GM18505 (cell line): Measurements from ENCODE around the gene TMEM18.

ENCODE experiments used
- ATAC-seq: cut with Tn5 transposase; IDR thresholded peaks from one replicate; pipeline ENCODE4 v1.9.1; 2021; ENCODE audit not compliant: unreplicated experiment
- POLR2A ChIP-seq: IDR thresholded peaks from 4 replicates; pipeline ENCODE4 v1.6.1; 2011; ENCODE audit warnings: borderline replicate concordance; ENCODE audit not compliant: insufficient read depth, insufficient read length; ENCODE audit errors: extremely low read depth

TMEM18 gene

DNA sequence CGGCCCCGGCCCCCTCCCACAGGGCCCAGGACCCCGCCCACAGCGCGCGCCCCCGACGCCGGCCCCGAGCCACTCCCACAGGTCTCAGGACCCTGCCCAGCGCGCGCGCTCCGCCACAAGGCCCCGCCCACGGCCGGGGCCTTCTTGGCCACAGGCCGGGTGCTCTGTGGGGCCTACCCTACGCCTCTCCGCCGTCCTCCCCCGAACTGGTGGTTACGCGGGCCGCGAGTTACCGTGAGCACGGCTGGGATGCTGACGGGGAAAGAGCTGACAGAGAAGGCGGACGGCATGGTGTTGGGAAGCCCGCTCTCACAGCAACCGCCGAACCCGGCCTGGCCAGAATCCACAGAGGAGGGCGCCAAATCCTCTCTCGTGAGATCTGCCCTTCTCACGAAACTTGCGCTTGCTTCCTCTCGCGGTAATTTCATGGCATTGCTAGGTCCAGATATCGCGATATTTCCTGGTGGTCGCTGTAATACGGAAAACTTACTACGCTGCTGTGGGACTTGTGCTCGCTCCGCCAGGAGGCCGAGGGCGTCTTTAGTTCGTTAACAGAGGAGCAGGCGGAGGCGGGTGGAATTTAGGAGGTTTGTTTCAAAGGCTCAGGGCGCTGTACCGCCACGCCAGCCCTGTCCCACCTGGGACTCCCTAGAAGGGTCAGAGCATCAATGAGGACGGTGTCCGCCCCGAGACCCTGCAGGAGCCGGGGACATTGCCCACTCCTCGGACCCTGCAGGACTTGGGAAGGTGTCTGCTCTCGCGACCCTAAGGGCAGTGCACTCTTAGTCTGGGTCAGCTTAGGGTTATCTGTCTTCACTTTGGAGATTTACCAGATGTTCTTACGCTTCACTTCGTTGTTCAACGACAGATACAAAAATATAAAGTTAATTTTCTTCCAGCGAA lies at the start of gene TMEM18:
Gene TMEM18 (minus strand): TSS at position 351 of the 903 bp plus-strand sequence. CDS start 61 bp downstream, at position 290.
- ATAC-seq, result peak; percentile 45
- peak; percentile 99 for TF ChIP-seq POLR2A

DNA sequence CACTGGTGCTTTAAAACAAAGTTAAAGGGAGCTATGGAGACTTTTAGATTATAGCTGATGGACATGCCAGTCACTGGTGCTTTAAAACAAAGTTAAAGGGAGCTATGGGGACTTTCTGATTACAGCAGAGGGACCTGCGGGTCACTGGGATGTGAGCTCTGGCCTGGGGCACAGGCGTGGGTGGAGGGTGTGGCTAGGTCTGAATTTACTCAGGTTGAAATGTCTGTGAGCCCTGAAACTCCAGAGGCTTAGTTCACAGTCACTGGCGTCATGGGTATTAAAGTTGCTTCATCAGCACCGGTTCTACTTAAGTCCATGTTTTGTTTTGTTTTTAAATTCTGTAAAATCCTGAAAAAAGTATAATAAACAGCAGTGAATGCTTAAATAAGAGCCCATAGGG lies 49.0 kb upstream of the TMEM18 start:
- no peak for TF ChIP-seq POLR2A
- ATAC-seq, result peak; percentile 80

DNA sequence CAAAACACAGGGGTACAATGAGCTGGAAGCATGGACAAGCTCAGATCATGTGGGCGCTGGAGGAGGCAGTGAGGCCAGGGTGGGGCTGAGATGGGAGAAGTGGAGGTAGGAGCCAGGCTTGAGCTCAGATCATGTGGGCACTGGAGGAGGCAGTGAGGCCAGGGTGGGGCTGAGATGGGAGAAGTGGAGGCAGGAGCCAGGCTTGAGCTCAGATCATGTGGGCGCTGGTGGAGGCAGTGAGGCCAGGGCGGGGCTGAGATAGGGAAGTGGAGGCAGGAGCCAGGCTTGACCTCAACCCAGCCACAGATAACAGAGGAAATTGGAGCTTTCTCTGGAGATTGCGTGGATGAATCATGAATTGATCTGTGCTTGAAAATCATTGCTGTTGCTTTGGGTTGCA lies 48.3 kb upstream of the TMEM18 start:
- no peak for ATAC-seq
- no peak for TF ChIP-seq POLR2A

DNA sequence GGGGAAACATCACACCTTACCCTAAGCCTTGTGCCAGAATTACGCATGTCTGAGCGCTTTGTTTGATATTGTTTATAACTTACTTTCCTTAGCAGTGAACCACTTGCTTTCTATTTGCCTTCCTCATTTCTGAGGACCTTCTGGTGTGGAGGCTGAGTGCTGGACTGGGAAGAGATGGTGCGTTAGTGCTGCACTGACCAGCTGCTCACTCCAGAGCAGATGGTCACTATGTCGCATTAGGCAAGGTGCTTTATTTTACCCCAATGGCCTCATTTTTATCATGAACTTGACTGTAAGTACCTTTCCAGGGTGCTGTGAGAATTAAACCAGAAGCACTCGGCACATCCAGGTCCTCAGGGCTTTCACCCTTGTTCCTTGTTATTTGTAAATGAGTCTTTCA lies 46.6 kb upstream of the TMEM18 start:
- no peak for ATAC-seq
- no peak for TF ChIP-seq POLR2A

DNA sequence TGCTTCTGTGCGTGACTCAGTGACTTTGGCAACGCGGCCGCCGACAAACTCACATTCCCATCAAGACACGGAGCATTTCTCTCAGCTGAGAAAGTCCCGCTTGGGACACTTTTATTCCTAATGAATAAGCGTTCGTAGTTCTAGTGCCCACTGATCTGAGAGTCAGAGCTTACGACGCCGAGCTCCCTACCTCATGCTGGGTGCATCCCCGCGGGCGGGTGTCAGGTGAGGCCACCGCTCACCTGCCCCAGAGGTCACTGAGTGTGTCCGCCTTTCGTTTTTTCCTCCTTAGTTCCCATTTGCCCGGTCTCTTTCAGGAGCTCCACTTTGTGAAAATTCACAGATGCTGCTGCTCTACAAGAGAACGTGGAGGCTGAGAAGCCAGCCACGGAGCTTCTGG lies 43.6 kb upstream of the TMEM18 start:
- TF ChIP-seq POLR2A, result no peak
- ATAC-seq, result no peak

DNA sequence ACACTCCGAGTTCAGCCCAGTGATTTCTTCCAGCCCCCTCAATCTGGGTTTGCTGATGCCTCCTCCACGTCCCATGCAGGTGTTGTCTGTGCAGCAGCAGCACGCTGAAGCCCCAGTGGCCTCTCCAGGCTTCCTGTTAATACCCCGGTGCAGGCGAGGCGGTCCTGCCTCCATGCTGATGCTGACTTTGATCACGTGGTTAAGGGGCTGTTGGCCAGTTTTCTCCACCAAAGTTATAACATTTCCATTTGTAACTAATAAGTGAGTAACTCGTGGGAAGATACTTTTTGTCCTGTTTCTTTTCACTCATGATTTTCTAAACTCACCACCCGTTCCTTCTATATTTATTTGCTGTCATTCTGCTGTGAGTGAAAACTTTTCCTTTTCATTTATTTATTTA lies 42.5 kb upstream of the TMEM18 start:
- ATAC-seq, result no peak
- no peak for TF ChIP-seq POLR2A

DNA sequence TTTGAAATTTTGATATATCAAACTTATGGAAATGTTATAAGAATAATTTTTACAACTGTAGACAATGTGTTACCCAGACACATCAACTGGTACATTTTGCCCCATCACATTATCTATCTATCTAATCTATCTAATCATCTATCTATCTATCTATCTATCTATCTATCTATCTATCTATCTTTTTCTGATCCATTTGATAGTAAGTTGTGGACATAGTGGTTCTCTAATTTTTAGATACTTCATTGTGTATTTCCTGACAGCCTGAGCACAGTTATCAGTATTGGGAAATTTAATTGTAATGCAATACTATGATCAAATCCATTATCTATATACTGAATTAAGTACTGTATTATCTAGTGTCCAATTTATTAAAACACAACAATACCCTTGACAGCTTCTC lies 42.0 kb upstream of the TMEM18 start:
- no peak for TF ChIP-seq POLR2A
- no peak for ATAC-seq

DNA sequence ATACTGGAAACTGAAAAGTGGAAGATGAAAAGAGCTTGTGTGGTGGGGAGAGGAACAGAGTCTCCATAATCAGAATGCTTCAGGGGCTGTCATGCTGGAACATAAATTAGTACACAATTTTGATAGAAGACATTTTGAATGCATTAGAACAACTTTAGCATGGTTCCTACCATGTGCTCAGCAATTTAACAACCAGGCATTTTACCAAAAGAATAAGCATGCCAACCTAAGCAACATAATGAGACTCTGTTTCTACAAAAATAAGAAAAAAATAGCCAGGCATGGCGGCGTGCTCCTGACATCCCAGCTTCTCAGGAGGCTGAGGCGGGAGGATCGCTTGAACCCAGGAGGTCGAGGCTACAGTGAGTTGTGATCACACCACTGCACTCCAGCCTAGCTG lies 40.5 kb upstream of the TMEM18 start:
- ATAC-seq, result no peak
- TF ChIP-seq POLR2A, result no peak

DNA sequence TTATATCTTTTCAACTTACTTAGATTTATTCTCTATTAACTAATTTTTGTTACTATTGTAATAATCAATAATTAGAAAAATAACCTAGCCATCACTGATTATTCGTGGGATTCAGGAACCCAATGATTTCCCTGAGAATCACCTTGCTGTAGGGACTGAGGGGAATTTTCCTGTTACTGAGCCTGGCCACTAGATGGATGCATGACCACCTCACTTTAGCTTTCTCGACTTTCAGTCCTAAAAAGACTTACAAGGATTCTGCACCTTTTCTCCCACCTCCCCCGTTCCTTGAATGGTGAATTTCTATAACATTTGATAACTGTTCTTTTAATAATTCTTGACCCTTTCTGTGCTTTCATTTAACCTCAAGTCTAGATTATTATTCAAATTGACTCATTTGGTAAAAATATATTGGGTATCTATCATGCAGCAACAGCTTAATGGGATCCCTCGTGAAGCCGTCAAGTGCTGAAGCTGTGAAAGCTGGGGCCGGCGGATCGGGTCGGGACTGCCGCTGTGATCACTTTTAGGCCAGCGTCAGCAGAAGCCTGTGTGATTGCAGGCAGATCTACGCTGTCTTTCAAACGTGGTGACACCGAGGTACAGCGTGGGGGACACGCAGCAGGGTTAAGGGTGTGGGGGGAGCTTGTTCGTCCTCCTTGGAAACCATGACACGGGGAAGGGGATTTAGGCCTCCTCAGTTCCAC lies 38.8 kb upstream of the TMEM18 start:
- ATAC-seq, result no peak
- TF ChIP-seq POLR2A, result no peak

DNA sequence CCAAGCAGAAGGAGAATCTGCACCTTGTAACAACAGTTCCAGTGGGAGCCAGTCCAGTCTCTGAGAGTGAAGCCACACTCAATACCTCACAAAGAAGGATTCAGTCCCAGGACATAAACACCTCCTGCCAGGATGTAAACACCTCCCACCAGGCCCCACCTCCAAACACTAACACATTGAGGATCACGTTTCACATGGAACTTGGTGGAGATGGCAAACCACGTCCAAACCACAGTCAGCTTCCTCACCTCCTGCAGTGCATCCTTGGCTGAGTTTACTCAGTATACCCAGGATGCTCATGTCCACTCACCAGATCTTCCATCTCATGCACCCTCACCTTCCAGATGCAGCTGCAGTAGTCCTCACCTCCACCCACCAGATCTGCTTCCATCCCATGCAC lies 37.8 kb upstream of the TMEM18 start:
- no peak for TF ChIP-seq POLR2A
- peak; percentile 1 for ATAC-seq

DNA sequence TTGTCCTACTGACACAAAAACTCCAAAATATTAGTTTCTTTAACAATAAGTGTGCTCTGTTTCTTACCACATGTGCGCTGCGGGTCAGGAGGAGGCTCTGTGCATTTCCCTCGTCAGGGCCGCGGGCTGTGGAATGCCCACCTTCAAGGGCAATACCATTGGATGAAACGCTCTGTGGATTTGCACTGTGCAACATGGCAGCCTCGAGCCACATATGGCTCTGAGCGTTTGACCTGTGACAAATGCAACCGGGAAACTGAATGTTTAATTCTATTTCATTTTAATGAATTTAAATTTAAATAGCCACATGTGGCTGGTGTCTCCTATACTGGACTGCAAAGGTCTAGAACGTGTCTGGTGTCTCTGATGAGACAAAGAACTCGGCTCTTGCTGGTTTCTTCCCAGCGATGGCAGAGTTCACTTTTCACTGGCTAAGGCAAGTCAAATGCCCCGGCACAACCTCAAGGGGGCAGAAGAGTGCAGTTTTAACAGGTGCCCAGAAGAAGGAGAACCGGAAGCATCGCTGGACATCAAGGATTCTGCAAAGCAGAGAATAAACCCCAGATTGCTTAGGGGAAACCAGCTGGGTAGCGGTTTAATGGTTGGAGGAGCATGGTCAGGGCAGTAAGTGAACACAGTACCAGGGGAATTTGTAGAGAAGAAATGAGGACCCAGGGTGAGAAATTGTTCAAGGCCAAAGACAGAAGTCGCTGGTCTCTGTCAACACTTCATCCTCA lies 37.0 kb upstream of the TMEM18 start:
- no peak for TF ChIP-seq POLR2A

DNA sequence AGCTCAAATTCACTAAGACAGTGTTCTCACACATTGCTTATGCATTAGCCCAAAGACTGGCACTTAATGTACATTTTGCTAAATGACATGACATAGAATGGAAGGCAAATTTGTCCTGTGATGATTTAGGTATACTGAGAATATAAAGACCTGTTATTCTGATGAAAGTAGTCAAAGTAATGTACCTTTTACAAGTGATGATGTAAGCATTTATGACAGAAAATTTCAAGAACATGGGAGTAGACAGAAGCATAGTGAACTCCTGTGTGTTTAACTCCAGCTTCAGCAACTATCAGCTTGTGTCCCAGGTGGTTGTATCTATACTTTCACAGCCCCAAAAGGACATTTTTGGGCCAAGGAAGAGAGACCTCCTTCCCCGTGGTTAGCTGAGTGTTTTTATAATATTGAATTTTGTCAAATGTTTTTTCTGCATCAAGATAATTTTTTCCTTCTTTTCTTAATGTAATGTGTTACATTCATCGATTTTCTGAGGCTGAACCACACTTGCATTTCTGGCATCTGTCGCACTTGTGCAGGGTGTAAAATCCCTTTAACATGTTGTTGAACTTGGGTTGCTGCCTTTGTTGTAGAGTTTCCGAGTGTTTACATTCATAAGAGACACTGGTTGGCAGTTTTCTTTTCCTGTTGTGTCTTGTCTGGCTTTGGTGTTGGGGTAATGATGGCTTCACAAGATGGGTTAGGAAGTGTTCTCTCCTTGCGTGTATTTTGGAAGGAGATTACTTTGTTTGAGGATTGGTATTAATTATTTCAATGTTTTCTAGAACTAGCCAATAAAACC lies 33.9 kb upstream of the TMEM18 start:
- no peak for TF ChIP-seq POLR2A
- ATAC-seq, result no peak

More for the DNA sequence above, 37.0 kb upstream of the TMEM18 start:
- ATAC-seq, result peak; percentile 95

DNA sequence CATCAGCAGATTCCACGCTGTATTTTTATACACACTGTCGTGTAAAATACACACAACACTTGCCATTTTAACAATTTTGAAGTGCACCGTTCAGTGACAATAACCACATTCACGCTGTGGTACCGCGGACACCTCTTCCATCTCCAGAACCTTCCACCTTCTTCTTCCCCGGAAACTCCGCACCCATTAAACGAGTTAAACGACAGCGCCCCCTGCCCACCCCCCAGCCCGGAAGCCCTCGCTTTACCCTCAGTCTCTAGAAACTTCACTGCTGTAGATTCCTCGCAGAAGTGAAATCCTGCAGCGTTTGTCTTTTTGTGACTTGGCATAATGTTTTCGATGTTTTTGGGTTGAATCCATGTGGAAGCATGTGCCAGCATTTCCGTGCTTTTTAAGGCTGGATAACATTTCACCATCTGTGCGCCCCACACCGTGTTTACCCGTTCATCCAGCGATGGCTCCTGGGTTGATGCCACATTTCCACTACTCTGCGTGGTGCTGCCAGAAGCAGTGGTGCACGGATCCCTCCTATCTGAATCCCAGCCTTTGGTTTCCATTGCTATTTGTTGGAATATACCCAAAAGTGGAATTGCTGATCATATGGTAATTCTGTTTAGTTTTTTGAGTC lies 32.0 kb upstream of the TMEM18 start:
- no peak for ATAC-seq
- no peak for TF ChIP-seq POLR2A

DNA sequence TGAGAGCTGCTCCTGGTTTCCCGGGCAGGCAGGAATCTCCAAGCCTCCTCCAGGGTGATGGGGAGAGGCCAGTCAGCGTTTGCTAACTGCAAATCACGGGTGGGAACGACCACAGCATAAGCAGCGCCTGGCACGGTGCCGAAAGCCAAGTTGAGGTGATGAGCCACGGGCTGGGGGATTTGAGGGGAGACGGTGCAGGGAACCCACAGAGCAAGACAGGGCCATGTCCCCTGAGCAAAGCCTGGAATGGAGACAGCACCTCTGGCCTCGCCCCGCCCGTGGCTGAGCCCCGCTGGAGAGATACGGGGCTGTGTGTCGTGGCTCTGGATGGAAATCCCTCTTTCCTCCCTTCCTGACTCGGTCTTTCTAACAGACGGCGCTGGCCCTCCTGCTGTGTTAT lies 31.5 kb upstream of the TMEM18 start:
- TF ChIP-seq POLR2A, result no peak
- no peak for ATAC-seq
